Measurements from ENCODE around the gene HDGFL1. TPM values are rescaled to one million over a fixed set of nuclear protein-coding genes. Genes with fewer than 3 reads are reported as not detected.

HDGFL1 gene
- total and polyA plus RNA-seq, 4 donors: not detected

GRCh38 chr6:22556266-22556665 is 13.1 kb upstream of the HDGFL1 start:
- no peak for ATAC-seq (ENCODE audit: insufficient read depth, low FRiP score)
- no peak for DNase-seq
- no peak overlapping the region for H3K4me3 ChIP-seq
- no peaks in the 10 kb centered on the region for H3K9me3 ChIP-seq (ENCODE audit: control insufficient read depth in 4 of 4, insufficient read depth in 3 of 4, low read length in 3 of 4)
- no peaks in the 10 kb centered on the region for H3K27me3 ChIP-seq (ENCODE audit: control insufficient read depth in 3 of 3, insufficient read depth in 3 of 3, low read length in 2 of 3)
- TF ChIP-seq, protein P1, sequence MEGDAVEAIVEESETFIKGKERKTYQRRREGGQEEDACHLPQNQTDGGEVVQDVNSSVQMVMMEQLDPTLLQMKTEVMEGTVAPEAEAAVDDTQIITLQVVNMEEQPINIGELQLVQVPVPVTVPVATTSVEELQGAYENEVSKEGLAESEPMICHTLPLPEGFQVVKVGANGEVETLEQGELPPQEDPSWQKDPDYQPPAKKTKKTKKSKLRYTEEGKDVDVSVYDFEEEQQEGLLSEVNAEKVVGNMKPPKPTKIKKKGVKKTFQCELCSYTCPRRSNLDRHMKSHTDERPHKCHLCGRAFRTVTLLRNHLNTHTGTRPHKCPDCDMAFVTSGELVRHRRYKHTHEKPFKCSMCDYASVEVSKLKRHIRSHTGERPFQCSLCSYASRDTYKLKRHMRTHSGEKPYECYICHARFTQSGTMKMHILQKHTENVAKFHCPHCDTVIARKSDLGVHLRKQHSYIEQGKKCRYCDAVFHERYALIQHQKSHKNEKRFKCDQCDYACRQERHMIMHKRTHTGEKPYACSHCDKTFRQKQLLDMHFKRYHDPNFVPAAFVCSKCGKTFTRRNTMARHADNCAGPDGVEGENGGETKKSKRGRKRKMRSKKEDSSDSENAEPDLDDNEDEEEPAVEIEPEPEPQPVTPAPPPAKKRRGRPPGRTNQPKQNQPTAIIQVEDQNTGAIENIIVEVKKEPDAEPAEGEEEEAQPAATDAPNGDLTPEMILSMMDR (IDR thresholded peaks at IDR 0.05; ENCODE audit: control extremely low read depth, extremely low read depth): no peak
- 81 to 87% methylated on average over 2 of the region's 2 CpGs for WGBS, 2 donors
- H3K9ac ChIP-seq (ENCODE audit: insufficient read depth in 1 of 2, low read length in 2 of 2): no peak overlapping the region
- no peaks in the 10 kb centered on the region for H3K36me3 ChIP-seq (ENCODE audit: control insufficient read depth in 4 of 4, insufficient read depth in 4 of 4, low read length in 4 of 4)
- peaks cover 0 to 3% (median 0%) of the 10 kb centered on the region in 5 donors for H3K4me1 ChIP-seq (ENCODE audit: control insufficient read depth in 5 of 5, insufficient read depth in 5 of 5, low read length in 5 of 5)
- no peak overlapping the region for H3K27ac ChIP-seq (ENCODE audit: low read depth in 1 of 2, low read length in 1 of 2)

DNA sequence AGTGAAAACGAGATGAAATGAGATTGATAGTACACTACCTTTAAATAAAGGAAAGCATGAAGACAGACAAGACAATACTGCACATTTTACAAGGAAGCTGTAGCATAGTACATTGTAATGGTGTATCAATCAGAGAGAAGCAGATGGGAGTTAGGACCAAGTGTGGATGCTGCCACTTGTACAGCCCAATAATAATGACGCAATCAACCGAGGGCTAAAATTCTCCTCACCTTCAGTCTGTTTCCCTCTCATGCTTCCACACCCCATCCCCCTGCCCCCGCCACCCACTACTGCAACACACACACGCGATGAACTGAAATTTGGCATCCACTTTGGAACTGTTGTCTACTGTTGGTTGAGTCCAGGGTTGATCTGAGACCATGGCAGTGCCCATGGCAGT is 12.4 kb upstream of the HDGFL1 start:
- ATAC-seq (ENCODE audit: insufficient read depth, low FRiP score) (no peak), DNase-seq (no peak)
- Histone ChIP-seq H3K9ac (ENCODE audit: insufficient read depth in 1 of 2, low read length in 2 of 2) (no peak overlapping the region), H3K9me3 (ENCODE audit: control insufficient read depth in 4 of 4, insufficient read depth in 3 of 4, low read length in 3 of 4) (no peaks in the 10 kb centered on the region), H3K27ac (ENCODE audit: low read depth in 1 of 2, low read length in 1 of 2) (no peak overlapping the region), H3K4me1 (ENCODE audit: control insufficient read depth in 5 of 5, insufficient read depth in 5 of 5, low read length in 5 of 5) (peaks cover 0 to 3% (median 0%) of the 10 kb centered on the region in 5 donors), H3K36me3 (ENCODE audit: control insufficient read depth in 4 of 4, insufficient read depth in 4 of 4, low read length in 4 of 4) (no peaks in the 10 kb centered on the region), H3K4me3 (no peak overlapping the region), H3K27me3 (ENCODE audit: control insufficient read depth in 3 of 3, insufficient read depth in 3 of 3, low read length in 2 of 3) (no peaks in the 10 kb centered on the region)
- 90% methylated on average over 6 of the region's 6 CpGs for WGBS, 2 donors
- TF ChIP-seq, protein P1 (IDR thresholded peaks at IDR 0.05; ENCODE audit: control extremely low read depth, extremely low read depth): no peak

DNA sequence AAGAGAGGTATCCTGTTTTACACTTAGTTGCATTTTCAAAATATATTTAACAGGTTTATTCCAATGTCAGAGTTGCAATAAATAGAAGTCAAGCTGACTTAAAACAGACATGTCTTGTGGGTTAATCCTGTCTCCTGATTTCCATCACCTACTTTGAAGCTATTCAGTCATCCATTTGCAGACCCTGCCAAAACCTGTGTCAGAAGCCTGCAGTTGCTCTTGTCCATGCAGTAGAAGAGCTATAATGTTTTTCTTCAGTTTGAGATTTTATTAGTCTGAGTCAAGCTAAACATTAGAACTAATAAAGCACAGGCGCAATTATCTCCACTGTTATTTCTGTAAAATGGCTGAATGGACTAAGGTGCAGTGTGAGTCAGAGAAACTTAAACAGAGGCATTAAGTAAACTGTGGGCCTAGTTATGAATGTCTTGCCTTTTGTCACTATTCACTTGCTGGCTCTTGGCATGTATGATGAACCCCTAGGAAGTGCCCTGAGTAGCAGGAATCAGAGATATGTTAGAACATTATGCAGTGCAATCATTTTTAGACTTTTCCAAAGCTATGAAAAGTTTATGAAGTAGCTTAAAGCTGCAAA is 11.0 kb upstream of the HDGFL1 start:
- ATAC-seq (ENCODE audit: insufficient read depth, low FRiP score) (no peak), DNase-seq (no peak)
- no peak overlapping the region for H3K4me3 ChIP-seq
- 88 to 99% methylated on average over 1 of the region's 1 CpG for WGBS, 2 donors
- no peaks in the 10 kb centered on the region for H3K9me3 ChIP-seq (ENCODE audit: control insufficient read depth in 4 of 4, insufficient read depth in 3 of 4, low read length in 3 of 4)
- peaks cover 0 to 4% (median 3%) of the 10 kb centered on the region in 5 donors for H3K4me1 ChIP-seq (ENCODE audit: control insufficient read depth in 5 of 5, insufficient read depth in 5 of 5, low read length in 5 of 5)
- TF ChIP-seq, protein P1 (IDR thresholded peaks at IDR 0.05; ENCODE audit: control extremely low read depth, extremely low read depth): no peak
- no peak overlapping the region for H3K27ac ChIP-seq (ENCODE audit: low read depth in 1 of 2, low read length in 1 of 2)
- no peak overlapping the region for H3K9ac ChIP-seq (ENCODE audit: insufficient read depth in 1 of 2, low read length in 2 of 2)
- H3K27me3 ChIP-seq (ENCODE audit: control insufficient read depth in 3 of 3, insufficient read depth in 3 of 3, low read length in 2 of 3): no peaks in the 10 kb centered on the region
- H3K36me3 ChIP-seq (ENCODE audit: control insufficient read depth in 4 of 4, insufficient read depth in 4 of 4, low read length in 4 of 4): no peaks in the 10 kb centered on the region

DNA sequence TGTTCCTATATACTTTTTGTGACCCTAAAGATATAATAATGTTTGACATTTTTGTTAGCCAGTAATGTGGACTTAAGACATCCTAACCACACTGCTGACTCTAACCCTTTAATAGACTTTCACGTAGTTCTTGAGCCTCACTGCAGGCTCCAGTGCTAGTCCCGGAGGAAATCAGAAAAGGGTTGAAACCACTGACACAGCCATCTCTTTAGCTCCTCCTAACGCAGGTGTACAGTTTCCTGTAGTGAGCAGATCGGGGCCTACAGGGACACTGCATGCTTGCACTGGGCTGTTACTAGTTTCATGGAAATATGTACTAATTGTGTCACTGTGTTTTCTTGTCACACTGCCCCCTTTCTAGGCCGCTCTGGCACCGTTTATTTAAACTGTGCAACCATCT is 512 bp upstream of the HDGFL1 start:
- H3K36me3 ChIP-seq (ENCODE audit: control insufficient read depth in 4 of 4, insufficient read depth in 4 of 4, low read length in 4 of 4): no peaks in the 10 kb centered on the region
- no peaks in the 10 kb centered on the region for H3K27me3 ChIP-seq (ENCODE audit: control insufficient read depth in 3 of 3, insufficient read depth in 3 of 3, low read length in 2 of 3)
- no peak for DNase-seq
- no peak overlapping the region for H3K27ac ChIP-seq (ENCODE audit: low read depth in 1 of 2, low read length in 1 of 2)
- 96% methylated on average over 6 of the region's 6 CpGs for WGBS, 2 donors
- TF ChIP-seq, protein P1 (IDR thresholded peaks at IDR 0.05; ENCODE audit: control extremely low read depth, extremely low read depth): no peak
- ATAC-seq (ENCODE audit: insufficient read depth, low FRiP score): no peak
- H3K9ac ChIP-seq (ENCODE audit: insufficient read depth in 1 of 2, low read length in 2 of 2): no peak overlapping the region
- H3K4me3 ChIP-seq: no peak overlapping the region
- no peaks in the 10 kb centered on the region for H3K9me3 ChIP-seq (ENCODE audit: control insufficient read depth in 4 of 4, insufficient read depth in 3 of 4, low read length in 3 of 4)
- H3K4me1 ChIP-seq (ENCODE audit: control insufficient read depth in 5 of 5, insufficient read depth in 5 of 5, low read length in 5 of 5): no peaks in the 10 kb centered on the region

All from lung (tissue), 12 donors.